ENCODE measurements around the gene WBP2.

Gene WBP2

DNA sequence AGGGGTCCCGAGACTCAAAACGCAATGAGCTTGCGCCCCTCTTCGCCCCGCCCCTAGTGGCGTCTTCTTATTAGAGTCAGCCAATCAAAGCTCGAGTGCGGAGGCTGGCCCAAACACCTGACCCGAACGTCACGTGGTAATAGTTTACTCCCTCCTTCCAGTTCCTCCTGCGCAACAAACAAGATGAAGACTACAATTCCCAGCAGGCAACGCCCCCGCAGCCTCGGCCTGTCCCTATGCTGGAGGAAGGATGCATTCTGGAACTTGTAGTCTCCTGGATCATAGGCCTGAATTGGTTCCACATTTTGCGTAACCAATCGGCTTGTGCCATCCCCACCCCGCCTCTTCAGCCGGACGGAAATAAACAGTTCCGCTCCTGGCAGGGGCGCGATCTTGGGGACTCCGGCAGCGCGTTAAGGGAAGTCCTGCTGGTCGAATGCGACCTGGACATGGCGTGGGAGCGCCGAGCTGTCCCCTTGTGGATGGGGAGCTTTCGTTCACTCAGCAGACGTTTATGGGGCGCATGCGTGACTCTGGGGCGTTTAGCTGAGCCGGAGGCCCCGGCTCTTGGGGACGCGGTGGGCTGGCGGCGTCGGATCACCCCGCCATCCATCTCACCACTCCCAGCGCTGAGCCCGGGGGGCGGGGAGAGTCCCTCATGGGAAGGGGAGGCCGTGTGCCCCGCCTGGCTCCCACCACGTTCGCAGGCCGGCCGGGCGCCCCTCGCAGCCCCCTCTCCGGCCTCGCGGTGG lies at the start of gene WBP2:
Gene WBP2, minus strand, starts transcription at position 26 of the 752 bp plus-strand sequence. CDS start 38 bp downstream, outside the sequence.
- intact Hi-C loops (cut with micrococcal nuclease): loop anchor here (1.0 to 2.0 kb wide), 4 partner anchors 11 to 71 kb away; partner anchors contain the start of genes MRPL38, TRIM65, UNC13D and UNK
- Mint-ChIP-seq H3K9me3 (no peaks in the 10 kb centered on the region), H3K27me3 (no peaks in the 10 kb centered on the region), H3K36me3 (ENCODE audit: low read depth) (peaks cover 39% of the 10 kb centered on the region), H3K4me1 (ENCODE audit: low read depth) (peaks cover 40% of the 10 kb centered on the region), H3K4me3 (no peak within 1 kb of the TSS), H3K27ac (no peak within 1 kb of the TSS)

- Mint-ChIP-seq H3K4me1 (ENCODE audit: low read depth) (peaks cover 19% of the 10 kb centered on the region), H3K27me3 (no peaks in the 10 kb centered on the region), H3K27ac (no peak overlapping the region), H3K36me3 (ENCODE audit: low read depth) (peaks cover 61% of the 10 kb centered on the region), H3K9me3 (no peaks in the 10 kb centered on the region), H3K4me3 (no peak overlapping the region)
- intact Hi-C loops (cut with micrococcal nuclease): no loop called here
Observed at GRCh38 chr17:75902406-75902805, 47.3 kb upstream of the WBP2 start.

GRCh38 chr17:75901727-75902126 lies 46.6 kb upstream of the WBP2 start:
- peaks cover 63% of the 10 kb centered on the region for H3K36me3 Mint-ChIP-seq (ENCODE audit: low read depth)

DNA sequence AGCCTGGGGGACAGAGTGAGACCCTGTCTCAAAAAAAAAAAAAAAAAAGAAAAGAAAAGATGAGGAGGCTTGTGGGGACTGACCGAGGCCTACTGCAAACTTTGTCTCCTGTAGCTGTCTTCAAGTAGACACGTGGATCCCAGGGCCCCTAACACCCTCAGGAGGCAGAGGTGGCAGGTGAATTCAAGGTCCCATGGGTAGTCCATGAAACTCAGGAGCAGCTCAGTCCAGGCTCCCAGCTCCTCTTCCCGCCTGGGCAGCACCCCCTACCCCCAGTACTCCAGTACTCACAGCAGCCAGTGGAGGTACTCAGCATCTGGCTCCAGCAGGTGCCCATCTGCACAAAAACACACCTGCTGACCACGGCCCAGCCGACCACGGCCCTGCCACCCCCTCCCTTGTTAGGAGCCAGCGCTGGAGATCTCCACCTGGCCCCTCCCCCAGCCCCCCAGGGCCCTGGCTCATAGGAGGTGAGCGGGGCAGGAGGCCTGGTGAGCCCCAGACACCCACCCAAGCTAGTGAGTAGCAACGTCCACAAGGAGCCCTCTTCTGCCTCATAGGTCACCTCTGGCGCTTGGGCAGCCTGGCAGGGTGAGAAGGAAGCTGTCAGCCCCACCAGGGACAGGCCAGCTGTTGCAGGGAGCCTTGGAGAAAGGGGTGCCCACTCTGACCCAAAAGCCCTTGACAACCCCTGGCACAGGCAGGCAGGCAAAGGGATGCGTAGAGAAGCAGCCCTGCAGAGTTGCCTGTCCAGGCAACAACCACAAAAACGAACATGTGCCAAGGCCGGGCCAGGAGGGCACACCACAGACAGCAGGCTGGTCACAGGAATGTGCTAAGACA lies 45.8 kb upstream of the WBP2 start:
- Mint-ChIP-seq H3K4me3 (no peak overlapping the region), H3K27me3 (no peaks in the 10 kb centered on the region), H3K36me3 (ENCODE audit: low read depth) (peaks cover 65% of the 10 kb centered on the region), H3K27ac (no peak overlapping the region), H3K9me3 (no peaks in the 10 kb centered on the region), H3K4me1 (ENCODE audit: low read depth) (peaks cover 18% of the 10 kb centered on the region)
- intact Hi-C loops (cut with micrococcal nuclease): no loop called here

More at GRCh38 chr17:75901727-75902126, 46.6 kb upstream of the WBP2 start:
- peaks cover 21% of the 10 kb centered on the region for H3K4me1 Mint-ChIP-seq (ENCODE audit: low read depth)
- H3K9me3 Mint-ChIP-seq: no peaks in the 10 kb centered on the region
- no peak overlapping the region for H3K4me3 Mint-ChIP-seq
- intact Hi-C loops (cut with micrococcal nuclease): no loop called here
- no peak overlapping the region for H3K27ac Mint-ChIP-seq
- no peaks in the 10 kb centered on the region for H3K27me3 Mint-ChIP-seq

GRCh38 chr17:75899767-75900468 lies 44.8 kb upstream of the WBP2 start:
- intact Hi-C loops (cut with micrococcal nuclease): no loop called here
- no peak overlapping the region for H3K27ac Mint-ChIP-seq

GRCh38 chr17:75899353-75899752 lies 44.2 kb upstream of the WBP2 start:
- intact Hi-C loops (cut with micrococcal nuclease): no loop called here
- H3K9me3 Mint-ChIP-seq: no peaks in the 10 kb centered on the region
- no peak overlapping the region for H3K4me3 Mint-ChIP-seq
- peaks cover 28% of the 10 kb centered on the region for H3K4me1 Mint-ChIP-seq (ENCODE audit: low read depth)
- H3K27me3 Mint-ChIP-seq: no peaks in the 10 kb centered on the region
- peaks cover 74% of the 10 kb centered on the region for H3K36me3 Mint-ChIP-seq (ENCODE audit: low read depth)
- H3K27ac Mint-ChIP-seq: no peak overlapping the region

More at GRCh38 chr17:75899767-75900468, 44.8 kb upstream of the WBP2 start:
- no peaks in the 10 kb centered on the region for H3K9me3 Mint-ChIP-seq
- no peaks in the 10 kb centered on the region for H3K27me3 Mint-ChIP-seq
- H3K36me3 Mint-ChIP-seq (ENCODE audit: low read depth): peaks cover 74% of the 10 kb centered on the region
- peaks cover 23% of the 10 kb centered on the region for H3K4me1 Mint-ChIP-seq (ENCODE audit: low read depth)
- no peak overlapping the region for H3K4me3 Mint-ChIP-seq

DNA sequence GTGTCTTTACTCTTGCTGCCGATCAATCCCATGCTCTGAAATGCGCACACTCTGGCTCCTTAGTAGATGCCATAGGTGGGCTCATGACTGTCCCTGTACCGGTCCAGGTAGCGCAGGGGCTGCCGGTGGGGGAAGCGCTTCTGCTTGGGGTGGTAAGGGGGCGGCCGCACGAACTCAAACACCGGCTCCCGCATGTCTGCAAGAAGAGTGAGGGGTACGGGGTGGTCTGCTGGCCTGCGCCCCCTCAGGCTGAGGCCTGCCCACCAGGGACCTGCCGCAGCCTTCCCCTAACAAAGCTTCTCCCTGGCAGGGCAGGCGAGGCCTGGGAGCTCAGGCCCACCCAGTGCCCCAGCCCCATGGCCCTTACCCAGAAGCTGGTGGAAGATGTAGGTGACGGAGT lies 43.7 kb upstream of the WBP2 start:
- Mint-ChIP-seq H3K27ac (no peak overlapping the region), H3K4me3 (no peak overlapping the region), H3K27me3 (no peaks in the 10 kb centered on the region), H3K4me1 (ENCODE audit: low read depth) (peaks cover 29% of the 10 kb centered on the region), H3K9me3 (no peaks in the 10 kb centered on the region), H3K36me3 (ENCODE audit: low read depth) (peaks cover 77% of the 10 kb centered on the region)
- intact Hi-C loops (cut with micrococcal nuclease): no loop called here

GRCh38 chr17:75898065-75898464 lies 42.9 kb upstream of the WBP2 start:
- Mint-ChIP-seq H3K36me3 (ENCODE audit: low read depth) (peaks cover 84% of the 10 kb centered on the region), H3K27me3 (no peaks in the 10 kb centered on the region), H3K4me1 (ENCODE audit: low read depth) (peaks cover 32% of the 10 kb centered on the region), H3K4me3 (no peak overlapping the region), H3K9me3 (no peaks in the 10 kb centered on the region), H3K27ac (no peak overlapping the region)
- intact Hi-C loops (cut with micrococcal nuclease): no loop called here

- Mint-ChIP-seq H3K4me1 (ENCODE audit: low read depth) (peaks cover 32% of the 10 kb centered on the region), H3K27me3 (no peaks in the 10 kb centered on the region), H3K27ac (peak overlapping the region; percentile 90), H3K9me3 (no peaks in the 10 kb centered on the region), H3K4me3 (peak overlapping the region; percentile 52), H3K36me3 (ENCODE audit: low read depth) (peaks cover 90% of the 10 kb centered on the region)
- intact Hi-C loops (cut with micrococcal nuclease): loop anchor here (2.0 kb wide), 1 partner anchor 43 kb away; the partner anchor contains the start of gene WBP2
Observed at GRCh38 chr17:75897160-75898019, 42.3 kb upstream of the WBP2 start.

DNA sequence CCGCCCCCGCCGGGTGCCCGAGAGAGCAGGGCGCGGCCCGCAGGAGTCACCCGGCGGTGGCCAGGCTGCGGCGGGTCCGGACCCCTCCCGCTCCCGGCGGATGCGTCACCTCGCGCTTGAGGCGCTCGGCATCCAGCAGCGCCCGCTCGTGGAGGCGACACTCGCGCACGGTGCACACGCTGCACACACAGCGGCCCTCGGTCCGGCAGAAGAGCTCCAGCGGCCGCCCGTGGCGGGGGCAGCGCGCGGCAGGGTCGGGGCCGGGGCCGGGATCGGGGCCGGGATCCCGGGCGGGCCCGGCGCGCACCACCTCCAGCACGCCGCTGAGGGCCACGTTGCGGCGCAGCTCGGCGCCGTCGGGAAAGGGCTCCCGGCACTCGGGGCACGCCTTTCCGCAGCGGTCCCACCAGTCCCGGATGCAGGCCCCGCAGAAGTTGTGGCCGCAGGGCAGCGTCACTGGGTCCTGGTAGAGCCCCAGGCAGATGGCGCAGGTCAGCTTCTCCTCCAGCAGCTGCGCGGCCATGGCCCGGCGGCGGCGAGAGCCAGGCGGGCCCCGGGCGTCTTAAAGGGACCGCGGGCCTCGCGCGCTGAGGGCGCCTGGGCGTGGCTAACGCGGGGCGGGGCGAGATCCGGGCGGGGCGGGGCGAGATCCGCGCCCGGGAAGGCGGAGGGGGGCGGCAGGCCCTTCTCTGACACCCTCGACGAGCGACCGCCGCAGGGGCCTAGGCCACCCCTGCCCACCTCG lies 41.5 kb upstream of the WBP2 start, which contains the start of gene TRIM65:
Gene TRIM65, minus strand, starts transcription at position 537 of the 745 bp plus-strand sequence. Its CDS starts 14 bp downstream, at position 523.
- H3K36me3 Mint-ChIP-seq (ENCODE audit: low read depth): peaks cover 90% of the 10 kb centered on the region
- peaks cover 32% of the 10 kb centered on the region for H3K4me1 Mint-ChIP-seq (ENCODE audit: low read depth)
- no peaks in the 10 kb centered on the region for H3K9me3 Mint-ChIP-seq
- H3K27me3 Mint-ChIP-seq: no peaks in the 10 kb centered on the region
- intact Hi-C loops (cut with micrococcal nuclease): loop anchor here (2.0 kb wide), 1 partner anchor 42 kb away; the partner anchor contains the start of gene WBP2
- H3K4me3 Mint-ChIP-seq: peak within 1 kb of the TSS; percentile 85
- H3K27ac Mint-ChIP-seq: peak within 1 kb of the TSS; percentile 90

DNA sequence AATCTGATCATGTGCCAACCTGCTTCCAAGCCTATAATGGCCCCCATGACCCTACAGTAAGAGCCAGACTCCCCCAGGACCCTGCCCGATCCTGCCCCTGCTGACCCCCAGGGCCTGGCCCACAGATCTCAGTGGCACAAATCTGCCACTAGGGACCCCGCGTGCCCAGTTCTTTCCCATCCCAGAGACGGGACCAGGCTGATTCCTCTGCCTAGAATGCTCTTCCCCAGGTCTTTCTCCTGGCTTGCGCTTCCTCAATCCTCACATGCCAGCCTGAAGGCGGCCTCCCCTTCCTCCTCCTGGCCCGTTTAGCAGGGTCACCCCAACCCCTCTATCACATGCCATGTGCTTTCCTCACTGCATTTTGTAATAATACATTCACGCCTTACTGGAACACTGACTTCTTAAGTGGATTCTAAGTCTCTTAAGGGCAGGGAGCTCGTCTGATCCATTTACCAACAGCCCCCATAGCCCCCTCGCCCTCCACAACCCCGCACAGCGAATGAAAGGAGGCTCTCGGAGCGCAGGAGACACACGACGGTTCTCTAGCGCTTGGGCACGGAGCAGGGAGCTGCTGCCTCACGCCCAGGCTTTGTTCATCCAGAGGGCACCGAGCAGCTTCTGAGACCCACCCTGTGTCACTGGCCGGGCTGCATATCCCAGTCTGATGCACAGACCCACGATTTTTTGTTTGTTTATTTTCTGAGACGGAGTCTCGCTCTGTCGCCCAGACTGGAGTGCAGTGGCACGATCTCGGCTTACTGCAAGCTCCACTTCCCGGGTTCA lies 40.4 kb upstream of the WBP2 start:
- peaks cover 90% of the 10 kb centered on the region for H3K36me3 Mint-ChIP-seq (ENCODE audit: low read depth)
- no peaks in the 10 kb centered on the region for H3K9me3 Mint-ChIP-seq
- peaks cover 32% of the 10 kb centered on the region for H3K4me1 Mint-ChIP-seq (ENCODE audit: low read depth)
- peak overlapping the region; percentile 90 for H3K27ac Mint-ChIP-seq
- peak overlapping the region; percentile 85 for H3K4me3 Mint-ChIP-seq
- intact Hi-C loops (cut with micrococcal nuclease): loop anchor here (2.0 kb wide), 1 partner anchor 41 kb away; the partner anchor contains the start of gene WBP2
- no peaks in the 10 kb centered on the region for H3K27me3 Mint-ChIP-seq
